Measurements from ENCODE around the gene DAZL.

DAZL gene

DNA sequence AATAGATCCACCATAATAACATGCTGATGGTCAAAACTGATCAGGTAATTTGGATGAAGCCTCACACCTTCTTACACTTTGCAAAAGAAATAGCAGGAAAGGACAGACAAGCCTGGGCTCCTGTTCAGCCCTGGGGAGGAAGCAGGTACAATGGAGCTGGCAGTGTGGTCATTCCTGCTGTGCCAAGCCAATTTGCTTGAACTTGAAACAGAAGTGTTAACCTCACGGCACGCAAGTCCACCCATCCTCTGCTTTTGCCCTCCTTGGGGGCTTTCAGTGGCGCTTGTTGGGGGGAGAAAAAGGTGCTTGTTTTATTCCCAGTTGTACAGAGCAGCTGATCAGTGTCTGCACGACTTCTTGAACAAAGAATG, 54.9 kb downstream of the DAZL start:
- TF ChIP-seq, protein P1, sequence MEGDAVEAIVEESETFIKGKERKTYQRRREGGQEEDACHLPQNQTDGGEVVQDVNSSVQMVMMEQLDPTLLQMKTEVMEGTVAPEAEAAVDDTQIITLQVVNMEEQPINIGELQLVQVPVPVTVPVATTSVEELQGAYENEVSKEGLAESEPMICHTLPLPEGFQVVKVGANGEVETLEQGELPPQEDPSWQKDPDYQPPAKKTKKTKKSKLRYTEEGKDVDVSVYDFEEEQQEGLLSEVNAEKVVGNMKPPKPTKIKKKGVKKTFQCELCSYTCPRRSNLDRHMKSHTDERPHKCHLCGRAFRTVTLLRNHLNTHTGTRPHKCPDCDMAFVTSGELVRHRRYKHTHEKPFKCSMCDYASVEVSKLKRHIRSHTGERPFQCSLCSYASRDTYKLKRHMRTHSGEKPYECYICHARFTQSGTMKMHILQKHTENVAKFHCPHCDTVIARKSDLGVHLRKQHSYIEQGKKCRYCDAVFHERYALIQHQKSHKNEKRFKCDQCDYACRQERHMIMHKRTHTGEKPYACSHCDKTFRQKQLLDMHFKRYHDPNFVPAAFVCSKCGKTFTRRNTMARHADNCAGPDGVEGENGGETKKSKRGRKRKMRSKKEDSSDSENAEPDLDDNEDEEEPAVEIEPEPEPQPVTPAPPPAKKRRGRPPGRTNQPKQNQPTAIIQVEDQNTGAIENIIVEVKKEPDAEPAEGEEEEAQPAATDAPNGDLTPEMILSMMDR (IDR thresholded peaks at IDR 0.05; ENCODE audit: borderline replicate concordance, control extremely low read depth, extremely low read depth, insufficient read depth, missing control alignments), result no peak
- DNase-seq (ENCODE audit: low spot score), result no peak
- in situ Hi-C loops (cut with MboI; ENCODE audit: low sequenced_read_pairs, unreplicated experiment), result loop anchor here (10.0 kb wide), 1 partner anchor 275 kb away; no protein-coding TSS in a partner anchor

DNA sequence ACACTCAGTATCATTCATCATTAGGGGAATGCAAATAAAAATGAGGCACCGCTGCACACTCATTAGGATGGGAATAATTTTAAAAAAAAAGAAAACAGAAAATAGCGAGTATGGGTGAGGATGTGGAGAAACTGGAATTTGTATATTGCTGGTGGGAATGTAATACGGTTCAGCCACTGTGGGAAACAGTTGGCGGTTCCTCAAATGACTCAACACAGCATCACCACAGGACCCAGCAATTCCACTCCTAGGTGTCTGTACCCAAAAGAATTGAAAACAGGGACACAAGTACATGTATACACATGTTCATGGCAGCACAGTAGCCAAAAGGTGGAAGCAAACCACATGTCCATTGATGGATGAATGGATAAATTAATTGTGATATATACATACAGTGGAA, 56.5 kb downstream of the DAZL start:
- TF ChIP-seq, protein P1 (IDR thresholded peaks at IDR 0.05; ENCODE audit: borderline replicate concordance, control extremely low read depth, extremely low read depth, insufficient read depth, missing control alignments), result no peak

DNA sequence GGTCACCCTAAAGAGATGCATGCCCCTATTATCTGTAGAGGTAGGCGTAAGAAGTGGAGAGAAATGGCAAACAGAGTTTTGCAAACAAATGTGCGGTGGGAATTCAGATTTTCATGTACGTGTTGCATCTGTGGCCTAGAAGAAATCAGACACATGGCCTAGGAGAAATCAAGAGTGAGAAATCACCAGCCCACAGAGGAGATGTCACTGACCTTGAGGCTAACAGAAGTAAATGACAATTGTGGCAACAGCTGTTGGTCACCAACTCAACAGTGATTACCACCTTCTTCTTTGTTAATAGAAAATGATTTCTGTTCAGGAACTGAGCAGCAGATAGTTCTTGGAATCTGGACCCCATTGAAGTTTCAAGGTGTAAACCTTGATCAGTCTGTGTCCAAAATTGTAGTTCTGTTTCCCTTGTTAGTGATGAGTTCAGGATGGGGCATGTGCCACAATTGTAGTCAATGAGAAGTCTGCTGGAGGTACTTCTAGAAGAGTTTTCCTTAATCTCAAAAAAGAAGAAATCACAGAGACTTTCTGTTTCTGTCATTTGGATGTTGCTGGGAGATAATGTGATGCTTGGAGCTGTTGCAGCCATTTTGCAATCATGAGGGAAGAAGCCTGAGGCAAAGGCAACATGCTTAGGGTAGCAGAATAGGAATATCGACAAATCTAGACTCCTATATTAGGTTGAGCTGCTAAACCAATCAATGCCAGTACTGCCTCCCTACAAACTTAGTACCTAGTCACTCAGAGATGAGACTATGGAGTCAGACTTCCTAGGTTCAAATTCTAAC, 57.5 kb downstream of the DAZL start:
- no peak for DNase-seq (ENCODE audit: low spot score)
- in situ Hi-C loops (cut with MboI; ENCODE audit: low sequenced_read_pairs, unreplicated experiment), result no loop called here
- TF ChIP-seq, protein P1 (IDR thresholded peaks at IDR 0.05; ENCODE audit: borderline replicate concordance, control extremely low read depth, extremely low read depth, insufficient read depth, missing control alignments), result no peak

More for the DNA sequence above, 56.5 kb downstream of the DAZL start:
- no peak for DNase-seq (ENCODE audit: low spot score)
- in situ Hi-C loops (cut with MboI; ENCODE audit: low sequenced_read_pairs, unreplicated experiment), result no loop called here

DNA sequence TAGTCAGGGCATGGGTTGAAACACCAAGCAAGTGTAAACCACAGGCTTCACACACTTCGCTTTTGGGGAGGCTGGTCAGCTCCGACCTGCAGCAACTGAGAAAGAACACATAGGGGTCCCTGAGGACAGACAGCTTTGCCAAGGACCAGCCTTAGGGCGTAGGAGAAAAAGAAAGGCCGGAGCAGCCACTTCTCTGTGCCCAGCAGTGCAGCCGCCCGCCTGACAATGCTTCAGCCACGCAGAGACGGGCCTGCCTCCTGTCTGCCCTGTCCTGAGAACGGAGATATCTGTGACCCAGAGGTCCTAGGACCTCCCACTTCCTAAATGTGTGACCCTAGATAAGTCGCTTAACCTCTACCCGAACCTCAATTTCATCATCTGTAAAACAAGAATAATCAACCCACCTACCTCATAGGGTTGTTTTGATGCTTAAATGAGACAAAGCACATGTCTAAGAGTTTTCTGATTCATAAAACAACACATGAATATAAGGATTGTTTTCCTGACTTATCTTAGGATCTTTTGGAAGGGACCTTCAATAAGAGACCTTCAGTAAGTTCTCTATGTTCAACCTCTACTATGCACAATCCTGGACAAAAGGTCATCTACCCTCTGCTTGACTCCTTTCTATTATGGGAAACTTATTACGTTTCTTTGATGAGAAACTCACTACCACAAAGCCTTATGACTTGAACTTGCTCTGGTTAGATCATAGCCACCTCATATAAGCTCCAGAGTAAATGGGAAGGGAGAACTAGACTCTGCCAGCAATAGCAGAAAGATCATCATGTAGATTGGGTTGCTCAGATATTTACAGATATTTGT, 58.8 kb downstream of the DAZL start:
- TF ChIP-seq, protein P1 (IDR thresholded peaks at IDR 0.05; ENCODE audit: borderline replicate concordance, control extremely low read depth, extremely low read depth, insufficient read depth, missing control alignments), result no peak

DNA sequence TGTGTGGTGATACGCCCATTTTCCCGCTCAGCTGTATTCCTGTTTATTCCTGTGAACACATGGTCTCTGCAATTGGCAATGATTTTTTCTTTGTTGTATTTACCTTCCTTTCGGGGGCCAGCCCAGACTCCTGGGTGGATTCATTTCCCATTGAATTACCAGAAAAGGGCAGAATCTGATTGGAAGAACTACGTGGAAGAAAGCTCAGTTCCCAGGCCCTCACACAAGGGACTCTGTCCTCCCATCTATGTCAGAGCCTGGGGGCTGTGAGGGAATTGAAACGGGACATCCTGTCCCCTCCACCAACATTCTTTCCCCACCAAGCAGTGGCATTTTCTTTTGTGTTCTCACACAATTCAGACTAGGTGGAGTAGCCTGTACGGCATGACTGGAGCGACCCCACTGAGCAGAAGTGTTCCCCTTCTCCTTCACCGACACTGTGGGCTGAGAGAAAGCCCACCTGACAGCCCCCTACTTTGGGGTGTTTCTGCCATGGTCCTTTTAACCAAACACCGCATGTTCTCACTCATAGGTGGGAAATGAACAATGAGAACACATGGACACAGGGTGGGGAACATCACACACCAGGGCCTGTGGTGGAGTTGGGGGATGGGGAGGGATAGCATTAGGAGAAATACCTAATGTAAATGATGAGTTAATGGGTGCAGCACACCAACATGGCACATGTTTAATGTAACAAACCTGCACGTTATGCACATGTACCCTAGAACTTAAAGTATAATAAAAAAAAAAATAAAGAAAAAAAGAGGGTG, 59.6 kb downstream of the DAZL start:
- TF ChIP-seq, protein P1 (IDR thresholded peaks at IDR 0.05; ENCODE audit: borderline replicate concordance, control extremely low read depth, extremely low read depth, insufficient read depth, missing control alignments), result no peak
- in situ Hi-C loops (cut with MboI; ENCODE audit: low sequenced_read_pairs, unreplicated experiment), result no loop called here

More for the DNA sequence above, 58.8 kb downstream of the DAZL start:
- DNase-seq (ENCODE audit: low spot score), result no peak
- in situ Hi-C loops (cut with MboI; ENCODE audit: low sequenced_read_pairs, unreplicated experiment), result no loop called here

DNA sequence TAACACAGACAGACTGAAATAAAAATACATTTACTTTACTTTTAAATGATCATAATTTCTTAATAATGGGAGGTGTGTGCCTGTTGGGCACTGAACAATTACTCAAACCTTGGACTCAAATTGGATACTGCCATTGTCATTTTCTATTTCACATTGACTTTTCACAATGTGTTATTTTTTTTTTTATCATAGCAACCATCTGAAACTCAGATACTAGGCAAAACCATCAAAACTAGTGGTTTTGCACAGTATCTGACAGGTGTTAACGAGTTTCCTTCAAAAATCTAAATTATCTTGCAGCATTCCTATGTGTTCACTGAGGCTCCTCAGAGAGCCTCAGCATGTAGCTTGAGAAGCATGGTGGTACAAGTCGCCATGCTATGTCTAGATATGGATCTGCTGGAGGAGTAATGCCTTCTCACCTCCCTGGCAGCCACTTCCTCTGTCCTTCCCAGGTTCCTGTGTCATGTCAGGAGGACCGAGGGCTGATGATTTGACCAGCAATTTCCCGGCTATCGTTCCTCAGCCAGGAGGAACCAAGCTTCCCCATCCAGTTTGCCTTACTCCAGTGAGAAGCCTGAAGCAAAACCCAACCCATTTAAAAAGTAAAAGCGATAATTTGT, 61.9 kb downstream of the DAZL start:
- TF ChIP-seq, protein P1 (IDR thresholded peaks at IDR 0.05; ENCODE audit: borderline replicate concordance, control extremely low read depth, extremely low read depth, insufficient read depth, missing control alignments), result no peak
- in situ Hi-C loops (cut with MboI; ENCODE audit: low sequenced_read_pairs, unreplicated experiment), result no loop called here
- DNase-seq (ENCODE audit: low spot score), result no peak

More for the DNA sequence above, 59.6 kb downstream of the DAZL start:
- no peak for DNase-seq (ENCODE audit: low spot score)
